Measurements from ENCODE around the gene SSB.
"Not testable (repeated sequence)": the region's sequence is repeated elsewhere in the genome, so short reads cannot be mapped to it uniquely, and the experiment has no call there.

Gene SSB

GRCh38 chr2:169828141-169828811 lies 29.6 kb downstream of the SSB start:
- DNase-seq (ENCODE audit: low read depth in 2 of 2): no peak

- DNase-seq (ENCODE audit: low read depth in 2 of 2): no peak
Measured at GRCh38 chr2:169834401-169834800, 35.7 kb downstream of the SSB start.

- DNase-seq (ENCODE audit: low read depth in 2 of 2): no peak
Measured at GRCh38 chr2:169838743-169839489, 40.2 kb downstream of the SSB start.

DNA sequence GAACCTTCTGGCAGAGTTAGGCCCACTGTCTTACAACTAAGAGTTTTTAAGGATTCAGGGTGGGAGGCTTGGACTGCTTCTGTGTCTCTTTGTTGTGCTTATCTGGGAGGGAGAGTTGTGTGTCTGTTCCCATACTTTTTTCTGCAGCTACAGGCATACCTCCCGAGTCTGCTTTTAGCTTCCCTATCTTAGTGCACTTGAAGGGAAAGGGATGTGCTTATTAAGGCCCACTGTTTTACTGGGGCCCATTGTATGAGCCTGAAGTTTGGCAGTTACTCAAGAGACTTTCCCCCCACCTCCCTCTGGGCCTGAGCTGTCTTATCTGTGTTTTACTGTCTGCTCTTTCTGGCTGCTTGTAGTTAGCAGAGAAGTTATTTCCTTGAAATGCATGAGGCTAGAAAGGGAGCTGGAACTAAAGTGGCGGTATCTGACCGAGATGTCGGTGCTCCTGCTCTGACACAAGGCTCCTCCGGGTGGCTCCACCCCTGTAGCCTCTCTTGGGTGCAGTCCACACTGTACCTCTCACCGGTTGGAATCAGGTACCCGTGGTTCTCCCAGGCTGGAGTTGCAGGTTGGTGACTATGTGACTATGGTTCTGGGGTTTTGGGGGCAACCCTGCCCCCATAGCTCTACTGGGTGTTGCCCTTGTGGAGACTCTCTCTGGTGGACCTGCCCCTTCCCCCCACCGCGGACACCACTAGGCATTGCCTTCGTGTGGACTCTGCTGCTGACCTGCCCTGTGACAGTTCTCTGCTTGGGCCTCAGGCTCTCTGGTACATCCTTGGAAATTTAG lies 41.5 kb downstream of the SSB start:
- no peak for DNase-seq (ENCODE audit: low read depth in 2 of 2)

DNA sequence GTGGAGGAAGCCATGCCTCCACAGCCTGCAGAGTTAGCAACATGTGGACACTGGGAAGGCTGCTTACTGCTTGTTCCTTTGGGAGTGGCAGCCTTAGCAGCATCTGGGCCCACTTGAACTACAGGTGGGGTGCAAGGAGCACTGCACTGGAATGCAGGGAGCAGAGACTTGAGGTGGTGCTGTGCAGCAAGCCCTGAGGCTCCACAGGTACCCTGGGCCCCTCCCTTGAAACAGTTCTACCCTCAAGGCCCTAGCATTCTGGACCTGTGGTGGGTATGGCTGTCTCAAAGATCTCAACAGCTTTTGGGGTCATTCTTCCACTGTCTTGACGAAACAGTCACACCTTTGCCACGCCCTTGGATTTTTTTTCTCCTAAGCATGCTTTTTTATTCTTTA lies 42.1 kb downstream of the SSB start:
- DNase-seq (ENCODE audit: low read depth in 2 of 2): no peak

GRCh38 chr2:169841625-169842024 lies 43.0 kb downstream of the SSB start:
- DNase-seq (ENCODE audit: low read depth in 2 of 2): not testable (repeated sequence)

GRCh38 chr2:169845016-169845415 lies 46.3 kb downstream of the SSB start:
- DNase-seq (ENCODE audit: low read depth in 2 of 2): no peak

DNA sequence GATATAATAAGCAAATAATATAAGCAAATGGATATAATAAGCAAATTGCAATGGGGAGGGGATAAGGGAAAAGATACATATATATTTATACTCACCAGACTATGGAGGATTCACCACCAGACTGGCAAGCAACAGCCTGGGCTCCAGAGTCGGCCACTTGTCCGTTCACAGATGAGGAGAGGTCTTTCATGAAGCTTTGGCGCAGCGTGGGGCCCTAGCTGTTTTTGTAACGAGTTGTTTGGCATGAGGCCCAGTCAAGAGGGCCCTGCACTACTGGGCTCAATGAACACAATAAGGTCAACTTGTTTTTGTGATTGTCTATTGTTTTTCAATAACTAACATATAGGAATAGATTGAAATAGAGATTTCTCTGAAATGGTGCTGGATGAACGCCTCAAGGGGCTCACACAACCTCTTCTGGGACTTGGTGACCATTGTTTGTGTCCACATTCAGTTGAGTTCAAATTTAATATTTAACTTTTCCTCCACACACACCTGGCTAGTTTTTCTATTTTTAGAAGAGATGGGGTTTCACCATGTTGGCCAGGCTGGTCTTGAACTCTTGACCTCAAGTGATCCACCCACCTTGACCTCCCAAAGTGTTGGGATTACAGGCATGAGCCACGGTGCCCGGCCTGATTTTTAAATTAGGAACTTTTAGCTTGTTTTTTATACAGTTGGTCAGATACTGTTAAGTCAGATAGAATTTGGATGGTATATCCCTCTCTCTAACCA lies 50.5 kb downstream of the SSB start:
- not testable (repeated sequence) for DNase-seq (ENCODE audit: low read depth in 2 of 2)

DNA sequence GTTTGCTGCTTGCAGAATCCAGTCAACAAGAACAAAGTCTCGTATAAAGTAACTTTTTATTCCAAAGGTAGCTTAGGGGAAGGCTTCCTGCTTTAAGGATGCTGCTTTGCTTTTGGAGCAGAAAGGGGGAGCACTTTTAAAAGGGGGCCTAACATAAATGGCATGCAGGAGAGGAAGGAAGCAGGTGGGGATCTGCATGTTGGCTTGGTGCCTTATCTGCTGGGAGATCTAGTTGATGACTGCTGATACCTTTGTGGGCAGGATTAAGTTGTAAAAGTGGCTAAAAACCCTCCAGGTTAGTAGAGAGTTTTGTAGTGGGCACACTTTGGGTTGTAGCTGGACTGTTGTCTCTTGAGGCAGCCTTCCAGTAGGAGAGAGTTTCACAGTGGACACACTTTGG lies 51.0 kb downstream of the SSB start:
- DNase-seq (ENCODE audit: low read depth in 2 of 2): no peak

DNA sequence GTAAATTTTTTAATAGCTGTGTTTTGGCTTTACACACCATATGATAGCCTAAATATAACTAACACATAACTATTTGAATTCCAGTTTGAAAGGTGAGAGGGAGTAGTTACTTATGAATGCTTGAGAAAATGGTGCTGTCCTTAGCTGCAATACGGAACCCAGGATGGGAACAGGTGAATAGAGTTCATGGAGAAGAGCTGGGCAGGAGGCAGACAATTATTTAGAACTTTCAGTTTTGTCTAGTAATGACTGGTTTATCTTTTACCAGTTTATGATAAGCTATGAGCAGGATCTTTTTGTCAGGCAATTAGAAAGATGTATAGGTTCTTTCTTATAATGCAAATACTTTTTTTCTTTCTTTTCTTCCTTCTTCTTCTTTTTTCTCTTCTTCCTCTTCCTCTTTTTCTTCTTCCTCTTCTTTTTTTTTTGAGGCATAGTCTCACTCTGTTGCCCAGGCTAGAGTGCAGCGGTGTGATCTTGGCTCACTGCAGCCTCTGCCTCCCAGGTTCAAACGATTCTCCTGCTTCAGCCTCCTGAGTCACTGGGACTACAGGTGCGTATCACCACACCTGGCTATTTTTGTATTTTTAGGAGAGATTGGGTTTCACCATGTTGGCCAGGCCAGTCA lies 54.5 kb downstream of the SSB start:
- no peak for DNase-seq (ENCODE audit: low read depth in 2 of 2)

- not testable (repeated sequence) for DNase-seq (ENCODE audit: low read depth in 2 of 2)
Measured at GRCh38 chr2:169855281-169856258, 56.9 kb downstream of the SSB start.

- no peak for DNase-seq (ENCODE audit: low read depth in 2 of 2)
Measured at GRCh38 chr2:169859423-169859822, 60.8 kb downstream of the SSB start.

GRCh38 chr2:169860149-169860548 lies 61.5 kb downstream of the SSB start:
- DNase-seq (ENCODE audit: low read depth in 2 of 2): no peak

Data from stimulated activated CD4-positive, alpha-beta T cell treated with anti-CD3 and anti-CD28 coated beads, Interleukin-1b, Interleukin-23, amount 100 ng/mL, for 1 hour (primary cell).